Testis (tissue), 2 donors: ENCODE results near the gene PCDH12.

Experiments used
- POLR2A ChIP-seq: fragments of 450-650 bp; IDR thresholded peaks from one replicate; pipeline ENCODE4 v1.6.1; 2017; ENCODE audit warnings: antibody characterized with exemption, mild to moderate bottlenecking, moderate library complexity
- TF ChIP-seq, protein P1 (sequence below), 3 experiments: fragments of 450-650 bp in 2 of 3; fragments of 200-600 bp in 1 of 3; sonication (generic) in 1 of 3; IDR thresholded peaks; one replicate each; pipeline ENCODE4 v1.5.1; 2016 to 2019; ENCODE audit warnings: antibody characterized with exemption in 3 of 3, mild to moderate bottlenecking in 2 of 3, moderate library complexity in 1 of 3

DNA sequence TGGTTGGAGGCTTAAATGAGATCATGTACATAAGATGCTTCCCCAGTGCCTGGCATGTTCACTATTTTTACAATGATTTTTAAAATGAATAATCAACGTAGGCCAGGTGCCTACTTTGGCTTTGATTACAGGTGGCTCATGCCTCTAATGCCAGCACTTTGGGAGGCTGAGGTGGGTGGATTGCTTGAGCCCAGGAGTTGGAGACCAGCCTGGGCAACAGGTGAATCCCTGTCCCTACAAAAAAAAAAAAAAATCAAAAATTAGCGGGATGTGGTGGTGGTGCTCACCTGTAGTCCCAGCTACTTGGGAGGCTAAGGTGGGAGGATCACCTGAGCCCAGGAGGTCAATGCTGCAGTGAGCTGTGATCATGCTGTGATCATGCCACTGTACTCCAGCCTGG is 9.2 kb downstream of the PCDH12 start:
- TF ChIP-seq, protein P1, sequence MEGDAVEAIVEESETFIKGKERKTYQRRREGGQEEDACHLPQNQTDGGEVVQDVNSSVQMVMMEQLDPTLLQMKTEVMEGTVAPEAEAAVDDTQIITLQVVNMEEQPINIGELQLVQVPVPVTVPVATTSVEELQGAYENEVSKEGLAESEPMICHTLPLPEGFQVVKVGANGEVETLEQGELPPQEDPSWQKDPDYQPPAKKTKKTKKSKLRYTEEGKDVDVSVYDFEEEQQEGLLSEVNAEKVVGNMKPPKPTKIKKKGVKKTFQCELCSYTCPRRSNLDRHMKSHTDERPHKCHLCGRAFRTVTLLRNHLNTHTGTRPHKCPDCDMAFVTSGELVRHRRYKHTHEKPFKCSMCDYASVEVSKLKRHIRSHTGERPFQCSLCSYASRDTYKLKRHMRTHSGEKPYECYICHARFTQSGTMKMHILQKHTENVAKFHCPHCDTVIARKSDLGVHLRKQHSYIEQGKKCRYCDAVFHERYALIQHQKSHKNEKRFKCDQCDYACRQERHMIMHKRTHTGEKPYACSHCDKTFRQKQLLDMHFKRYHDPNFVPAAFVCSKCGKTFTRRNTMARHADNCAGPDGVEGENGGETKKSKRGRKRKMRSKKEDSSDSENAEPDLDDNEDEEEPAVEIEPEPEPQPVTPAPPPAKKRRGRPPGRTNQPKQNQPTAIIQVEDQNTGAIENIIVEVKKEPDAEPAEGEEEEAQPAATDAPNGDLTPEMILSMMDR (IDR thresholded peaks at IDR 0.05) = no peak
- TF ChIP-seq POLR2A = no peak
